Measurements from ENCODE around the gene ARX. TPM values are rescaled to one million over a fixed set of nuclear protein-coding genes. Genes with fewer than 3 reads are reported as not detected.

The ARX gene
- polyA plus RNA-seq, 1 donor from 2014 or later: 42.8 TPM

DNA sequence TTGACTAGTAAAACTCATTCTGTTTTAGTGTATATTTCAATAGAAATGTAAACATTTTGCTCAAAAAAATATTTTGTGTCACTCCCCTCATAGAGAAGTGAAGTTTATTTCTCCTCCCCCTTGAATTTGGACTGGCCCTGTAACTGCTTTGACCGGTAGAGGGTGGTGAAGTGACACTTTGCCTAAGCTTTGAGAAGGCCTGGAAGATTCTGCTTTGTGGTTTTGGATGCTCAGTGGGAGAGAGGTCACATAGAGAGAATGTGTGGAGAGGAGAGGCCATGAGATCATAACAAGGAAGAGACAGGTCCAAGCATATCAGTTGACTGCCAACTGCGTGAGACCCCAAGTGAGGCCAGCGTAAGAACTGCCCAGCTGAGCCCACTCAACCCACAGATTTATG, 19.1 kb upstream of the ARX start:
- no peaks in the 10 kb centered on the region for H3K27me3 ChIP-seq (ENCODE audit: insufficient read depth, low read depth, low read length)

DNA sequence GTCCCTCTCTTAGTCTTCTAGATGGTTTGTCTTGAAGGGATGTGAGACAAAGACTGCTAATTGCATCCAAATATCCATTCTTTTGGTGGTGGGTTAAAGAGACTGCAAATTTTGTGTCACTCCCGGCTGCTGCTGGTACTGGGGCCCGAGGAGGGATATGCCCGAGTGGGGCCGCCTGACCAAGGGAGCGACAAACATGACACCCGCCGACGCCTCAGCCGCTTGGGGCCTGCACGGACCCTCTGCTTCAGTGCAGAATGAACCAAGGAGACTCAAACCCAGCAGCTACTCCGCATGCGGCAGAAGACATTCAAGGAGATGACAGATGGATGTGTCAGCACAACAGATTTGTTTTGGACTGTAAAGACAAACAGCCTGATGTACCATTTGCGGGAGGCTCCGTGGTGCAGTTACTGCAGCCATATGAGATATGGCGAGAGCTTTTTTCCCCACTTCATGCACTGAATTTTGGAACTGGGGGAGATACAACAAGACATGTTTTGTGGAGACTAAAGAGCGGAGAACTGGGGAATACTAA, 13.6 kb upstream of the ARX start:
- no peaks in the 10 kb centered on the region for H3K9me2 ChIP-seq (ENCODE audit: insufficient read depth, low read length)
- no peaks in the 10 kb centered on the region for H3K9me3 ChIP-seq (ENCODE audit: low read length)
- no peak overlapping the region for H2AFZ ChIP-seq (ENCODE audit: low read depth, low read length)
- no peaks in the 10 kb centered on the region for H4K20me1 ChIP-seq (ENCODE audit: insufficient read depth)
- H3K27ac ChIP-seq (ENCODE audit: low read length): no peak overlapping the region
- no peaks in the 10 kb centered on the region for H3K27me3 ChIP-seq (ENCODE audit: insufficient read depth, low read depth, low read length)
- H3K79me2 ChIP-seq (replicated peaks; ENCODE audit: insufficient read depth, low read length): no peaks in the 10 kb centered on the region
- no peak overlapping the region for H3K9ac ChIP-seq (ENCODE audit: low read length)
- no peak overlapping the region for H3K4me3 ChIP-seq (ENCODE audit: low read length)
- H3K36me3 ChIP-seq (ENCODE audit: insufficient read depth, low read length): no peaks in the 10 kb centered on the region
- no peaks in the 10 kb centered on the region for H3F3A ChIP-seq (ENCODE audit: insufficient read depth, low read length, poor library complexity, severe bottlenecking)
- TF ChIP-seq, protein P1, sequence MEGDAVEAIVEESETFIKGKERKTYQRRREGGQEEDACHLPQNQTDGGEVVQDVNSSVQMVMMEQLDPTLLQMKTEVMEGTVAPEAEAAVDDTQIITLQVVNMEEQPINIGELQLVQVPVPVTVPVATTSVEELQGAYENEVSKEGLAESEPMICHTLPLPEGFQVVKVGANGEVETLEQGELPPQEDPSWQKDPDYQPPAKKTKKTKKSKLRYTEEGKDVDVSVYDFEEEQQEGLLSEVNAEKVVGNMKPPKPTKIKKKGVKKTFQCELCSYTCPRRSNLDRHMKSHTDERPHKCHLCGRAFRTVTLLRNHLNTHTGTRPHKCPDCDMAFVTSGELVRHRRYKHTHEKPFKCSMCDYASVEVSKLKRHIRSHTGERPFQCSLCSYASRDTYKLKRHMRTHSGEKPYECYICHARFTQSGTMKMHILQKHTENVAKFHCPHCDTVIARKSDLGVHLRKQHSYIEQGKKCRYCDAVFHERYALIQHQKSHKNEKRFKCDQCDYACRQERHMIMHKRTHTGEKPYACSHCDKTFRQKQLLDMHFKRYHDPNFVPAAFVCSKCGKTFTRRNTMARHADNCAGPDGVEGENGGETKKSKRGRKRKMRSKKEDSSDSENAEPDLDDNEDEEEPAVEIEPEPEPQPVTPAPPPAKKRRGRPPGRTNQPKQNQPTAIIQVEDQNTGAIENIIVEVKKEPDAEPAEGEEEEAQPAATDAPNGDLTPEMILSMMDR (IDR thresholded peaks at IDR 0.05; ENCODE audit: poor library complexity, severe bottlenecking): no peak
- no peak for TF ChIP-seq RAD21 (conservative IDR thresholded peaks at IDR 0.05)
- no peak for TF ChIP-seq POLR2AphosphoS5 (IDR thresholded peaks at IDR 0.05)
- TF ChIP-seq, protein P2, sequence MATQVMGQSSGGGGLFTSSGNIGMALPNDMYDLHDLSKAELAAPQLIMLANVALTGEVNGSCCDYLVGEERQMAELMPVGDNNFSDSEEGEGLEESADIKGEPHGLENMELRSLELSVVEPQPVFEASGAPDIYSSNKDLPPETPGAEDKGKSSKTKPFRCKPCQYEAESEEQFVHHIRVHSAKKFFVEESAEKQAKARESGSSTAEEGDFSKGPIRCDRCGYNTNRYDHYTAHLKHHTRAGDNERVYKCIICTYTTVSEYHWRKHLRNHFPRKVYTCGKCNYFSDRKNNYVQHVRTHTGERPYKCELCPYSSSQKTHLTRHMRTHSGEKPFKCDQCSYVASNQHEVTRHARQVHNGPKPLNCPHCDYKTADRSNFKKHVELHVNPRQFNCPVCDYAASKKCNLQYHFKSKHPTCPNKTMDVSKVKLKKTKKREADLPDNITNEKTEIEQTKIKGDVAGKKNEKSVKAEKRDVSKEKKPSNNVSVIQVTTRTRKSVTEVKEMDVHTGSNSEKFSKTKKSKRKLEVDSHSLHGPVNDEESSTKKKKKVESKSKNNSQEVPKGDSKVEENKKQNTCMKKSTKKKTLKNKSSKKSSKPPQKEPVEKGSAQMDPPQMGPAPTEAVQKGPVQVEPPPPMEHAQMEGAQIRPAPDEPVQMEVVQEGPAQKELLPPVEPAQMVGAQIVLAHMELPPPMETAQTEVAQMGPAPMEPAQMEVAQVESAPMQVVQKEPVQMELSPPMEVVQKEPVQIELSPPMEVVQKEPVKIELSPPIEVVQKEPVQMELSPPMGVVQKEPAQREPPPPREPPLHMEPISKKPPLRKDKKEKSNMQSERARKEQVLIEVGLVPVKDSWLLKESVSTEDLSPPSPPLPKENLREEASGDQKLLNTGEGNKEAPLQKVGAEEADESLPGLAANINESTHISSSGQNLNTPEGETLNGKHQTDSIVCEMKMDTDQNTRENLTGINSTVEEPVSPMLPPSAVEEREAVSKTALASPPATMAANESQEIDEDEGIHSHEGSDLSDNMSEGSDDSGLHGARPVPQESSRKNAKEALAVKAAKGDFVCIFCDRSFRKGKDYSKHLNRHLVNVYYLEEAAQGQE (IDR thresholded peaks at IDR 0.05; ENCODE audit: borderline replicate concordance): no peak
- TF ChIP-seq MXI1 (conservative IDR thresholded peaks at IDR 0.05; ENCODE audit: poor library complexity, severe bottlenecking): no peak
- H3K4me2 ChIP-seq (ENCODE audit: low read length): no peak overlapping the region

More for the DNA sequence above, 19.1 kb upstream of the ARX start:
- H3K9me3 ChIP-seq (ENCODE audit: low read length): no peaks in the 10 kb centered on the region
- H3K4me3 ChIP-seq (ENCODE audit: low read length): no peak overlapping the region
- no peaks in the 10 kb centered on the region for H4K20me1 ChIP-seq (ENCODE audit: insufficient read depth)
- no peak for TF ChIP-seq MXI1 (conservative IDR thresholded peaks at IDR 0.05; ENCODE audit: poor library complexity, severe bottlenecking)
- no peak overlapping the region for H2AFZ ChIP-seq (ENCODE audit: low read depth, low read length)
- no peaks in the 10 kb centered on the region for H3K79me2 ChIP-seq (replicated peaks; ENCODE audit: insufficient read depth, low read length)
- H3K27ac ChIP-seq (ENCODE audit: low read length): no peak overlapping the region
- no peaks in the 10 kb centered on the region for H3K36me3 ChIP-seq (ENCODE audit: insufficient read depth, low read length)
- no peak overlapping the region for H3K4me2 ChIP-seq (ENCODE audit: low read length)
- H3F3A ChIP-seq (ENCODE audit: insufficient read depth, low read length, poor library complexity, severe bottlenecking): no peaks in the 10 kb centered on the region
- H3K9ac ChIP-seq (ENCODE audit: low read length): no peak overlapping the region
- H3K9me2 ChIP-seq (ENCODE audit: insufficient read depth, low read length): no peaks in the 10 kb centered on the region

DNA sequence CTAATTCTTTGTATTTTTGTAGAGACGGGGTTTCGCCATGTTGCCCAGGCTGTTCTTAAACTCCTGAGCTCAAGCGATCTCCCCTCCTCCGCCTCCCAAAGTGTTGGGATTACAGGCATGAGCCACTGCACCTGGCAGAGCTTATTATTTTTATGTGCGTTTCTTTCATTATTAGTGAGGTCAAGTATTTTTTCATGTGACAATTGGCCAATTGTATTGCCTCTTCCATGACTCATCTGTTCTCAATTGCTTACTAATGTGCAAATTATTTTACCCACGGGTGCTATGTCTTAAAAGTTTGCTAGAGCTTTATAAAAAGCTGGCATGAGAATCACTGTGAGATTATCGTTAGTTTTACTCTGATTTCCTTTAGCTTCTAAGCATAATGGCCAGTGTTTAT, 13.0 kb upstream of the ARX start:
- Histone ChIP-seq H3F3A (ENCODE audit: insufficient read depth, low read length, poor library complexity, severe bottlenecking) (no peaks in the 10 kb centered on the region), H3K79me2 (replicated peaks; ENCODE audit: insufficient read depth, low read length) (no peaks in the 10 kb centered on the region), H3K27ac (ENCODE audit: low read length) (no peak overlapping the region), H3K4me2 (ENCODE audit: low read length) (no peak overlapping the region), H3K27me3 (ENCODE audit: insufficient read depth, low read depth, low read length) (peaks cover 3% of the 10 kb centered on the region), H4K20me1 (ENCODE audit: insufficient read depth) (no peaks in the 10 kb centered on the region), H3K9ac (ENCODE audit: low read length) (no peak overlapping the region), H3K9me3 (ENCODE audit: low read length) (no peaks in the 10 kb centered on the region), H3K9me2 (ENCODE audit: insufficient read depth, low read length) (no peaks in the 10 kb centered on the region), H2AFZ (ENCODE audit: low read depth, low read length) (no peak overlapping the region), H3K4me3 (ENCODE audit: low read length) (no peak overlapping the region), H3K36me3 (ENCODE audit: insufficient read depth, low read length) (no peaks in the 10 kb centered on the region)
- TF ChIP-seq POLR2AphosphoS5 (IDR thresholded peaks at IDR 0.05) (no peak), TAF1 (IDR thresholded peaks at IDR 0.05; ENCODE audit: low read depth) (no peak), EZH2 (IDR thresholded peaks at IDR 0.05; ENCODE audit: borderline replicate concordance, insufficient read depth, low read length, poor library complexity, severe bottlenecking) (no peak), EP300 (conservative IDR thresholded peaks at IDR 0.05; ENCODE audit: poor library complexity, severe bottlenecking) (no peak), MXI1 (conservative IDR thresholded peaks at IDR 0.05; ENCODE audit: poor library complexity, severe bottlenecking) (no peak), SMC3 (conservative IDR thresholded peaks at IDR 0.05; ENCODE audit: poor library complexity) (no peak), RAD21 (conservative IDR thresholded peaks at IDR 0.05) (no peak)
- TF ChIP-seq, protein P2 (IDR thresholded peaks at IDR 0.05; ENCODE audit: borderline replicate concordance): no peak
- TF ChIP-seq, protein P1 (IDR thresholded peaks at IDR 0.05; ENCODE audit: poor library complexity, severe bottlenecking): no peak

All from neural cell (in vitro differentiated cells).